Measurements from ENCODE around the gene TENM4.

GRCh38 chr11:79467761-79468160, 26.9 kb upstream of the TENM4 start:
- TF ChIP-seq POLR2AphosphoS5 (IDR thresholded peaks at IDR 0.05): no peak
- TF ChIP-seq, protein P1, sequence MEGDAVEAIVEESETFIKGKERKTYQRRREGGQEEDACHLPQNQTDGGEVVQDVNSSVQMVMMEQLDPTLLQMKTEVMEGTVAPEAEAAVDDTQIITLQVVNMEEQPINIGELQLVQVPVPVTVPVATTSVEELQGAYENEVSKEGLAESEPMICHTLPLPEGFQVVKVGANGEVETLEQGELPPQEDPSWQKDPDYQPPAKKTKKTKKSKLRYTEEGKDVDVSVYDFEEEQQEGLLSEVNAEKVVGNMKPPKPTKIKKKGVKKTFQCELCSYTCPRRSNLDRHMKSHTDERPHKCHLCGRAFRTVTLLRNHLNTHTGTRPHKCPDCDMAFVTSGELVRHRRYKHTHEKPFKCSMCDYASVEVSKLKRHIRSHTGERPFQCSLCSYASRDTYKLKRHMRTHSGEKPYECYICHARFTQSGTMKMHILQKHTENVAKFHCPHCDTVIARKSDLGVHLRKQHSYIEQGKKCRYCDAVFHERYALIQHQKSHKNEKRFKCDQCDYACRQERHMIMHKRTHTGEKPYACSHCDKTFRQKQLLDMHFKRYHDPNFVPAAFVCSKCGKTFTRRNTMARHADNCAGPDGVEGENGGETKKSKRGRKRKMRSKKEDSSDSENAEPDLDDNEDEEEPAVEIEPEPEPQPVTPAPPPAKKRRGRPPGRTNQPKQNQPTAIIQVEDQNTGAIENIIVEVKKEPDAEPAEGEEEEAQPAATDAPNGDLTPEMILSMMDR (IDR thresholded peaks at IDR 0.05): no peak
